GM10266 (cell line): ENCODE data around the gene PECR.

Source experiments
- DNase-seq: peaks from one replicate; pipeline ENCODE4 v3.0.0; 2012; ENCODE audit errors: extremely low spot score
- CTCF ChIP-seq: IDR thresholded peaks from 2 replicates; pipeline ENCODE4 v1.5.1; 2012; ENCODE audit warnings: mild to moderate bottlenecking, low read depth; ENCODE audit not compliant: control insufficient read depth, insufficient read depth; ENCODE audit errors: missing control alignments

PECR gene

GRCh38 chr2:216117561-216118340, 36.1 kb upstream of the PECR start:
- no peak for DNase-seq
- no peak for TF ChIP-seq CTCF

- no peak for TF ChIP-seq CTCF
- DNase-seq: no peak
Measured at GRCh38 chr2:216116418-216116817, 34.8 kb upstream of the PECR start.

GRCh38 chr2:216114714-216115531, 33.3 kb upstream of the PECR start:
- peak; percentile 91 for DNase-seq
- peak; percentile 80 for TF ChIP-seq CTCF

GRCh38 chr2:216114382-216114713, 32.7 kb upstream of the PECR start:
- no peak for TF ChIP-seq CTCF
- DNase-seq: no peak

- DNase-seq: peak; percentile 46
- TF ChIP-seq CTCF: no peak
Measured at GRCh38 chr2:216113572-216113971, 32.0 kb upstream of the PECR start.

- no peak for DNase-seq
- no peak for TF ChIP-seq CTCF
Measured at GRCh38 chr2:216112926-216113325, 31.3 kb upstream of the PECR start.

- no peak for DNase-seq
Measured at GRCh38 chr2:216111122-216111521, 29.5 kb upstream of the PECR start.

More at GRCh38 chr2:216111122-216111521, 29.5 kb upstream of the PECR start:
- no peak for TF ChIP-seq CTCF
